A172 (cell line): Measurements from ENCODE around the gene NRF1. TPM values are rescaled to one million over a fixed set of nuclear protein-coding genes. Genes with fewer than 3 reads are reported as not detected.
"Not testable (repeated sequence)": the region's sequence is repeated elsewhere in the genome, so short reads cannot be mapped to it uniquely, and the experiment has no call there.

Experiments used
- DNase-seq: peaks from one replicate; pipeline ENCODE4 v3.0.0-alpha.2; 2015; ENCODE audit warnings: low spot score
- total RNA-seq: library from RNA; depleted of rRNA; stranded (reverse); fragments of >200 nt; shearing (Covaris generic); gene quantifications from 2 replicates; pipeline ENCODE4 v1.2.3, GENCODE V29; 2014

Gene NRF1
- total RNA-seq, 1 experiment from 2014 or later: 6.0 TPM

DNA sequence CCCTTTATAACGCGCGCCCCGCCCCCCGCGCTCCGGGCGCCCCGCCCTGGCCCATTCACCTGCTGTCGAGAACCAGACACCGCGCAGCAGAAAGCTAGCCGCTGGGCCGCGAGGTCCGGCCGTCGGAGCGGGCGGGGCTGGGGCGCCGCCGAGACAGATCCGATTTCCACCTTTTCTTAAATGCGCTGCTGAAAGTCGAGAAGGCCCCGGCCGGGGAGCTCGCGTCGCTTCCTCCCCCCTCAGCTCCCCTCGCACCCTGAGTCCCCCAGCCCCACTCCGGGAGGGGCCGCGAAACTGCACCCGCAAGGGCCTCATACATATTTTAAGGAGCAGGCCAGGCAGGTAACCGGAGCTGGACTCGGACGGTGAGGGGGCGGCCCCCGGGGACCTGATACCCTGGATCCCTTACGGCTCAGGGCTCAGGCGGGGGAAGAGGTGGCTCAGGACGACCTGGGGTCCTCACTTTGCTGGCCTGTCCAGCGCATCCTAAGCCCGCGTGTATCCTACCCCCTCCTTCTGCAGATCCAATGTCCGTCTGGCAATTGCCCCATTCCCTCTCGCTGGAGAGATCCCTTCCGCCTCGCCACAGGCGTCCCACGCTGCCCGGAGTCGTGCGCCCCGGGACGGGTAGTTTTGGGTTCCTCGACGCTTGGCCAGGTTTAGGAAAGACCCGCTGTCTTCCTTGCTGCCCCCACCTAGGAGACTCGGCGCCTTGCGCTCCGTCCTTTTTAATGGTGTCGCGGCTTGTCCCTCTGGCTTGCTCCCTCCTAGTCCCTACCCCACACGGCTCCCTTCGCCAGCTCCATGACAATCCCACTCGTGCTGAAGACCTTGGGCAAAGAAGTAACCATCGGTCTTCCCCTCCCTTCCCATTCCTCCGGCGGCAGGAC, 170.7 kb downstream of the NRF1 start:
- no peak for DNase-seq

- DNase-seq: no peak
Observed at GRCh38 chr7:129782818-129783583, 171.5 kb downstream of the NRF1 start.

GRCh38 chr7:129783584-129783919, 172.0 kb downstream of the NRF1 start:
- DNase-seq: no peak

DNA sequence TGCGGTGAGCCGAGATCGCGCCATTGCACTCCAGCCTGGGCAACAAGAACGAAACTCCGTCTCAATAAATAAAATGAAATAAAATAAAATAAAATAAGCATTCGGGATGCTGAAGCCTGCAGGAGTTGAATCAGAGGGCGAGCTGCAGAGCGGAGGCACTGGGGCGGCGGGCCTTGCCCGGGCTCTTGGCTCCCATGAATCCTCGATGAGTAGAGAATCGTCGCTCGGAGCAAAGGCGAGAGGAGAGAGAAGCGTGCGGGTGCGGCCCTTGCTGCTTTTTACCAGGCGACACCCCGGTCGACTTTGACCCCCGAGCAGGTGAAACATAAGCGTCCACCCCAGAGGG, 172.9 kb downstream of the NRF1 start:
- DNase-seq: no peak

GRCh38 chr7:129784783-129785684, 173.5 kb downstream of the NRF1 start:
- no peak for DNase-seq

DNA sequence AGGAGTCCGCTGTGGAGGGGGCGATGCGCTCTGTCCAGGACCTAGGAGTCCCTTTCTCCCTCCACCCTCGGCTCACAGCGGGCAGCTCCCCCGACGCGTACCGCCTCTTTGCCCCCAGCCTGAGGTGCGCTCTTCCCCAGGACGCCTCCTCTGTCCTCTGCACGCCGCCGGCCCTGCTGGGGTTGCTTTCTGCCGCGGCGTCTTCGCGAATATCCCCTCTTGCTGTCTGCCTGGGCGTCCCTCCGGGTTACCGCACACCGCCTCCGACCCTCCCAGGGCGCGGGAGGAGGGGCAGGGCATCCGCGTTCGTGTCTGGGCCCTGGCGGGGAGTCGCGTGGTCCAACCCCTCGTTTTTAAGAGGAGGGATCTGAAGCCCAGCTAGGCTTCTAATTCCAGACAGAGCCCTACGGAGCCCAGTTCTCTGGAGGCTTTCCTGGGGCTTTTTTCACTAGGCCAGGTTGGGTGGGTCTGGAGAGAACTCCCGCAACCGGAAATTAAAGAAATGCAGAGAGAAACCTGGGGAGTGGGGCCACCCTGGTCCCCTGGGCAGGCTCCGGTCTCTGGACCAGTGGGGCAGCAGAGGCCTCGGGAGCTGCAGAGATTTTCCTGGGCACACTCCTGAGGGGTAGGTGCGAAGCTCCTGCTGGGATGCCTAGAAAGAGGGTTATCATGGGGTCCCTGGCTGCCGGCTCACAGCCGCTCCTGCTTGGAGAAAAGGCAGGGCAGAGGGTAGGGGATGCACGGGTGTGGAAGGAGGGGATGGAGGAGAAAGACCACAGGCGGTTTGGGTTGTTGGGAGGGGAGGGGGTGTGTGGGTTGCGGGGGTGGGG, 174.4 kb downstream of the NRF1 start:
- DNase-seq: no peak

DNA sequence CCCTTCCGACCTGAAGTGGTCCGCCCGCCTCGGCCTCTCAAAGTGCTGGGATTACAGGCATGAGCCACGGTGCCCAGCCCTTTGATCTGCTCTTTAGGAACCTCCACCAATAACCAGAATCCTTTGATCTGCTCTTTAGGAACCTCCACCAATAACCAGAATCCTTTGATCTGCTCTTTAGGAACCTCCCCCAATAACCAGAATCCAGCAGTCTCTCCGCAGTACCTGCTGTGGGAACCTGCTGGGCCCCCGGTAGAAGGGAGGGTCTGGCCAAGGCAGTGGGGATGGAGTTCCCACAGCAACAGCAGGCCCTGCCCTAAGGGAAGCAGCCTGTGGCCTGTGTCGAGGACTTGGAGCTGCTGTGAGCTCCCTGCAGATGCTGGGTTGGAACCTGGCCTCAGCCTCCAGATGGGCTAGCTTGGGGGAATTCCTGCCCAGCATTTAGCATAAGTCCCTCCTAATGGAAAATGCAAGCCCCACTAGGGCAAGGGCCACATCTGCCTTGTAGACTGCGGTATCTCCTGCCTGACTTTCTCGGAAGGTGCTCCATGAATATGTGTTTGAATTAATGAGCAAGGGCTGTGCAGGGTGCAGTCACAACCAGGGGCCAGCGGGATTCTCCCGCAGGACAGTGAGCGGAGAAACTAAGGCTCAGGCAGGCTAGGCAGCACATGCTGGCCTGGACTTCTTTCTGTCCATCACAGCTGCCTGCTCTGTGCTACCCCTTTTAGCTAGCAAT, 175.5 kb downstream of the NRF1 start:
- DNase-seq: no peak

DNA sequence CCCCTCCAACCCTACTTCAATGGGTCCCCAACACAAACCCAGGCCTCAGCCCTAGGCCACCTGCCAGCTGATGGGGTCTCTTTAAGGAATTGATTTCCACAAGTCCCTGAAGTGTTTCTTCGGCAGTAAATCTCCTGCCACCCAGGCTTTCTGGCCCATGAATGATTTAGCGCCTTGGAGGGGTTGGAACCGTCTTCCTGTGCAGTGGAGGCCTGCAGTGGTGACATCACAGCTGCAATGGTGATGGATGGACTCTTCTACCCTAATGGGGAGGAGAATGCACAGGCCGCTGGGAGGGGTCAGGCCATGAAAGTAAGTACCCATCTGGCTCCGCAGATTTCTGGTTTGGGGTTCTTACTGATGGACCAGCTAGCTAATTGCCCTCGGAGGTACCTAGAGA, 177.5 kb downstream of the NRF1 start:
- DNase-seq: no peak

DNA sequence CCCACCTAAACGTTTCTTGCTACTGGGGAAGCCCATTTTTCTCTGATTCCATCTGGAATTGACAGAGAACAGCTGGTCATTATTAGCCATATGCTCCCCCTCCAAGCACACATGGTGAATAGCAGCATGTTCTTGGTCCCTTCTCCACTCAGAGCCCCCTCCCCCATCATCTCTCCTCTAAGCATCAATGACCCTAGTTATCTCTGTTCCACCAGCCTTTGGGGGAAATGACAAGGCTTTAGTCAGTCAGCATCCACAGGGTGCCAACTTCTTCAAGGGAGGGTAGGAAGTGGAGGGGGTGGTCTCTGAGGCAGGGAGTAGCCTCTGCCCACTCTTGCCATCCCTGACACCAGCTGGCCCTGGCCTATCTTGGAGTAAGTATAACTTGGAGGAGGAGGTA, 178.1 kb downstream of the NRF1 start:
- DNase-seq: no peak

GRCh38 chr7:129790136-129790535, 178.6 kb downstream of the NRF1 start:
- DNase-seq: no peak

- DNase-seq: no peak
Observed at GRCh38 chr7:129792721-129793120, 181.2 kb downstream of the NRF1 start.

DNA sequence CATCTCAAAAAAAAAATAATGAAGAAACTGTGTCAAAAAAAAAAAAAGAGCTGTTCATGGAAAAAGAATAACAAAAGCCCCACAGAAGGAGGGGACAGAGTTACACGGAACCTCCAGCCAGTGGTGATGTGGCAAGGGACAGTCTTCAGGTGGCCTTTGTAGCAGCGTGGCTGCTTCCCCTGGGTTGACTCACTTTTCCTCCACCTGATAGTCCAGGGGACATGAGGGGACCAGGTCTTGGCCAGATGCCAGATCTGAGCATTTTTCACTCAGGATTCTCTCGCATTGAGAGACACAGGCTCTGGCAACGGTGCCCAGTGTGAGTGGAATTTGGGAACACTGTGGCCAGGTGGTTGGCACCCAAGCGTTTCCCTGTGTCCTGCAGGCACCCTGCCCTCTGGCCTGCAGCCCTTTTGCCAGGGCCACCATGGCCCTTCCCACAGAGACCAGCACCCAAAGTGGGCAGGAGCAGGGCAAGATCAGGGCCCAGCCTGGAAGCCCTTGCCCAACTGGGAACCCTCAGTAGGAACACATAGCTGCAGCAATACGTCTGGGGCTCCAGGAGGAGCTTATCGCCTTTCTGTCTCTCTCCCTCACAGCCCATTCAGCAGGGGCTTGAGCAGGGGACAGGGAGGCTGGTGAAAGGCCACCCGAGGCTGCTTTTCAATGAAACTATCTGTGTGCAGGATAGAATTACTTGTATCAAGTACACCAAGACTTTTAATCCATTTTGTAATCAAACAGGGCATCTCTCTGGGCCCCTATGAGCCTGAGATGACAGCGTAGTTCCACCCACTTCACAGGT, 182.2 kb downstream of the NRF1 start:
- no peak for DNase-seq

DNA sequence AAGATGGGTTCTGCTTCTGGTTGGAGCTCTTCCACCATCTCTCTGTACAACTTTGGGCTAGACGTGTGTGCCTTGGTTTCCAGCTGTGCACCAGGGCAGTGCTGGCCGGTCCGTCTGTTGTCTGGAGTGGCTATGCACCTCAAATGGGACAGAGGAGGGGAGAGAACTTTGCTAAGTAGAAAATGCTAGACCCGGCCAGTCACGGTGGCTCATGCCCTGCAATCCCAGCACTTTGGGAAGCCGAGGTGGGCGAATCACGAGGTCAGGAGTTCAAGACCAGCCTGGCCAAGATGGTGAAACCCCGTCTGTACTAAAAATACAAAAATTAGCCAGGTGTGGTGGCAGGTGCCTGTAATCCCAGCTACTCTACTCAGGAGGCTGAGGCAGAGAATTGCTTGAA, 182.9 kb downstream of the NRF1 start:
- not testable (repeated sequence) for DNase-seq

- no peak for DNase-seq
Observed at GRCh38 chr7:129796186-129796775, 184.8 kb downstream of the NRF1 start.

GRCh38 chr7:129797214-129797789, 185.8 kb downstream of the NRF1 start:
- DNase-seq: no peak

GRCh38 chr7:129798616-129799349, 187.3 kb downstream of the NRF1 start:
- no peak for DNase-seq

GRCh38 chr7:129799350-129799955, 187.9 kb downstream of the NRF1 start:
- no peak for DNase-seq

- DNase-seq: no peak
Observed at GRCh38 chr7:129800901-129801300, 189.4 kb downstream of the NRF1 start.
